ENCODE results near the gene CDK5RAP2. TPM values are rescaled to one million over a fixed set of nuclear protein-coding genes. Genes with fewer than 3 reads are reported as not detected.

CDK5RAP2 gene
- total and polyA plus RNA-seq, 10 of the 15 experiments (the other 5 are each of a cell fraction or from before 2014, with no cell fraction given): 16.2 to 53.5 (median 34.5) TPM

GRCh38 chr9:120388003-120388855 is 191.7 kb downstream of the CDK5RAP2 start:
- ATAC-seq (no peak), FAIRE-seq (no peak), DNase-seq (ENCODE audit: low read depth, low spot score) (no peak)
- Histone ChIP-seq H3K4me3 (no peak overlapping the region), H3K27ac (ENCODE audit: control insufficient read depth, insufficient read depth) (no peak overlapping the region), H3K27me3 (replicated peaks in 1 of 2; ENCODE audit: control insufficient read depth in 2 of 2, insufficient read depth in 2 of 2, low read length in 1 of 2) (no peaks in the 10 kb centered on the region), H3K36me3 (ENCODE audit: control insufficient read depth in 2 of 2, insufficient read depth in 2 of 2, low read length in 1 of 2) (peaks cover 11 to 20% of the 10 kb centered on the region in 2 experiments), H2AFZ (ENCODE audit: control insufficient read depth, low read depth, low read length) (no peak overlapping the region), H3K4me1 (ENCODE audit: control insufficient read depth, insufficient read depth, low read length) (no peaks in the 10 kb centered on the region), H3K9me3 (replicated peaks; ENCODE audit: control insufficient read depth, insufficient read depth, low read length) (no peaks in the 10 kb centered on the region), H4K20me1 (ENCODE audit: control insufficient read depth, insufficient read depth) (no peaks in the 10 kb centered on the region), H3K79me2 (ENCODE audit: control insufficient read depth, insufficient read depth, low read length) (no peaks in the 10 kb centered on the region), H3K9ac (ENCODE audit: control insufficient read depth, insufficient read depth, low read length) (no peak overlapping the region), H3K4me2 (ENCODE audit: control insufficient read depth, insufficient read depth) (no peak overlapping the region)
- RAD21 ChIA-PET (ENCODE audit: unreplicated experiment): no interaction called here
- WGBS (ENCODE audit: insufficient coverage, insufficient replicate concordance, low lambda C conversion rate, missing lambda C conversion rate): 92% methylated on average over 24 of the region's 24 CpGs
- CTCF ChIA-PET: no interaction called here
- SMC1A ChIA-PET (ENCODE audit: uncharacterized antibody, unreplicated experiment): no interaction called here
- BruUV-seq (replicated peaks): no TSS peak
- in situ Hi-C loops (cut with MboI) (no loop called here), intact Hi-C loops (cut with micrococcal nuclease; ENCODE audit: unreplicated experiment) (no loop called here)
- TF ChIP-seq REST (IDR thresholded peaks at IDR 0.05; ENCODE audit: low read depth, low read length) (no peak), KDM1A (IDR thresholded peaks at IDR 0.05; ENCODE audit: borderline replicate concordance) (no peak), POLR2A (IDR thresholded peaks at IDR 0.05; ENCODE audit: low read depth, low read length) (0 out of 2 replicates have a peak, but pooled peaks have one; percentile 13)
- POLR2A ChIA-PET: no interaction called here
